Tibial nerve (tissue), 4 donors: ENCODE measurements around the gene YJEFN3.

Source experiments
- CTCF ChIP-seq, 5 experiments: fragments of 200-600 bp in 3 of 5; fragments of 450-650 bp in 2 of 5; sonication (generic) in 3 of 5; IDR thresholded peaks; one replicate each; pipeline ENCODE4 v1.5.1; 2016 to 2019; ENCODE audit warnings: antibody characterized with exemption in 5 of 5, mild to moderate bottlenecking in 3 of 5, moderate library complexity in 2 of 5
- EP300 ChIP-seq, 2 donors: sonication (generic); formaldehyde crosslinking; IDR thresholded peaks; one replicate each; pipeline ENCODE4 v1.6.1; 2017; ENCODE audit warnings: antibody characterized with exemption in 2 of 2, mild to moderate bottlenecking in 1 of 2
- POLR2A ChIP-seq, 2 donors: fragments of 450-650 bp; IDR thresholded peaks; one replicate each; pipeline ENCODE4 v1.6.1; 2017; ENCODE audit warnings: antibody characterized with exemption in 2 of 2, mild to moderate bottlenecking in 2 of 2, moderate library complexity in 2 of 2

GRCh38 chr19:19486343-19487076 lies 42.2 kb upstream of the YJEFN3 start:
- TF ChIP-seq POLR2A (IDR thresholded peaks at IDR 0.05) (no peak), CTCF (IDR thresholded peaks at IDR 0.05) (no peak), EP300 (IDR thresholded peaks at IDR 0.05) (no peak)
